Naive B cell (primary cell): ENCODE data around the gene RPL4. TPM values are rescaled to one million over a fixed set of nuclear protein-coding genes. Genes with fewer than 3 reads are reported as not detected.
"Not testable (repeated sequence)": the region's sequence is repeated elsewhere in the genome, so short reads cannot be mapped to it uniquely, and the experiment has no call there.

ENCODE experiments used
- ATAC-seq, 2 donors: fragments of 150-1000 bp; cut with Tn5 transposase; 2 replicates each; pipeline ENCODE4 v1.10.0; 2021; ENCODE audit warnings: low read depth in 2 of 2, mild to moderate bottlenecking in 2 of 2, moderate library complexity in 2 of 2
- DNase-seq: peaks from one replicate; pipeline ENCODE4 v3.0.0; 2022
- H3K27ac Mint-ChIP-seq, 6 donors: one replicate each; pipeline ENCODE4 v1.8.0; 2020 to 2022; ENCODE audit warnings: mild to moderate bottlenecking in 6 of 6, mixed read lengths in 6 of 6, moderate library complexity in 5 of 6, inconsistent platforms in 2 of 6
- H3K27me3 Mint-ChIP-seq, 3 donors: one replicate each; pipeline ENCODE4 v1.8.0; 2021 to 2022; ENCODE audit warnings: mixed read lengths in 3 of 3, mild to moderate bottlenecking in 1 of 3
- H3K36me3 Mint-ChIP-seq, 2 donors: one replicate each; pipeline ENCODE4 v1.8.0; 2020 to 2022; ENCODE audit warnings: mixed read lengths in 2 of 2, inconsistent platforms in 1 of 2, mild to moderate bottlenecking in 1 of 2
- H3K4me1 Mint-ChIP-seq, 3 donors: one replicate each; pipeline ENCODE4 v1.8.0; 2020 to 2022; ENCODE audit warnings: mixed read lengths in 3 of 3, inconsistent platforms in 1 of 3, mild to moderate bottlenecking in 1 of 3, moderate library complexity in 1 of 3
- H3K4me3 Mint-ChIP-seq, 8 donors: one replicate each; pipeline ENCODE4 v1.8.0; 2020 to 2022; ENCODE audit warnings: mild to moderate bottlenecking in 8 of 8, mixed read lengths in 8 of 8, moderate library complexity in 8 of 8, inconsistent platforms in 2 of 8
- H3K9me3 Mint-ChIP-seq, 7 donors: one replicate each; pipeline ENCODE4 v1.8.0; 2020 to 2022; ENCODE audit warnings: mixed read lengths in 7 of 7, mild to moderate bottlenecking in 5 of 7, inconsistent platforms in 2 of 7, moderate library complexity in 1 of 7
- polyA plus RNA-seq, 6 donors: library from polyadenylated mRNA; unstranded; fragments of 300-500 nt; fragmentation: Illumina TruSeq; gene quantifications; one replicate each; pipeline ENCODE4 v1.2.3, GENCODE V29; 2021; ENCODE audit warnings: low read depth in 6 of 6

RPL4 gene
- polyA plus RNA-seq, result 1,000 to 10,000 TPM in 2 of 6 donors, 100 to 1,000 TPM in 4; 642 to 1,068 (median 924) TPM

DNA sequence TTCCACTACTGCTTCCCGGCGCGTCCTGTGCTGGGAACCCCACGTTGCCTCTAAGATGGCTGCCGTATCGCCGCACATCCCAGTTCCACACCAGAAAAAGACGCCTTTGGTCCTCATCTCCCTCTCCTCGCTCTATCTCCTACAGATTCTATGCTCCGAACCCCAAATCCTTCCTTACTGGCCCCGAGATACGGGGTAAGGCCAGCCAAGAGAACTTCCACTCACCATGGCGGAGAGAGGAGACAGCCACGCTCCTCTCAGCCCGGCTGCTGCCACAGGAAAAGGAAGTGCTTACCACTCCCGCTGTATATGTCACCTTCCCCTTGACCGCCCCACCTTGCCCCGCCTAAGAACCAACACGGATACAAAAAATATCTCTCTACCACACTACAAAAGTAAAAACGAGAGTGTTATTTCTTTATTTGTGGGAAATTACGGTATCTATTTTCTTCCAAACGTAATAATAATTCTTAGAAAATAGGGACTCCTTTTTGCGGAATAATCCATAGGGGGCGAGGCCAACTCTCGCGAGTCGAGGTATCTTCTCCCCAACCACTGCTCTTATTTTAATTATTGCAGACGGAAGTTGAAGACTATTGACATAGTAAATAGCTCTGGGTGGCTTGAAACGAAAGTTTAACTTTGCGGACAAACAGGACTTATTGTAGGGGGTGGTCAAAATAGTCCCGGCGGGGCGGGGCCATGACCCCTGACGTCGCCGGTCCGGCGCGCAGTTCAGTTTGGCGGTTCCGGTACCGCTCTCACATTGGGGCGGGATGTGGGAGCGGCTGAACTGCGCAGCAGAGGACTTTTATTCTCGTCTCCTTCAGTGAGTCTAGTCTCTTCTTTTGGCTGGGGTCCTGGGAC is at the start of gene RPL4, which contains the start of gene ZWILCH:
RPL4 (minus strand) TSS at position 293 of the 867 bp plus-strand sequence; CDS start at position 228, 65 bp downstream.
ZWILCH (plus strand) TSS at position 764 of the 867 bp plus-strand sequence; CDS start at position 777, 13 bp downstream.
- Mint-ChIP-seq H3K27ac (peak within 1 kb of the TSS; percentile 91 to 100 (median 100)), H3K36me3 (peaks cover 8 to 22% of the 10 kb centered on the region in 2 donors), H3K9me3 (no peaks in the 10 kb centered on the region), H3K4me3 (peak within 1 kb of the TSS; percentile 84 to 100 (median 99)), H3K4me1 (peaks cover 30 to 45% (median 40%) of the 10 kb centered on the region in 3 donors), H3K27me3 (no peaks in the 10 kb centered on the region)
- DNase-seq (peak; percentile 84), ATAC-seq (peak; percentile 85)

DNA sequence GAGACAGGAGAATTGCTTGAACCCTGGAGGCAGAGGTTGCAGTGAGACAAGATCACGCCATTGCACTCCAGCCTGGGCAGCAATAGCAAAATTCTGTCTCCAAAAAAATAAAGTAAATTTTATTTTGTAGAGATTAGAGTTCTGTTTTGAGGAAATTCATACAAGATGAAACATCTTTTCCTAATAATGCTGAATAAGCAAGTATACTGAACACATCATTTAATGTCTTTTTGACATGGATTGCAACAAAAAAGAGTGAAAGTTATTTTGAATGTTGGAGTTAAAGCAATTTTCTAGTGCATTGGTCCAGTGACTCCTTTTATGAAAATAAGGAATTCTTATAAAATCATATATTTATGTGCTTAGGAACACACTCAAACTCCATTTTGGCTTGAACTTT is 40.6 kb upstream of the RPL4 start:
- Mint-ChIP-seq H3K36me3 (peaks cover 0 to 11% of the 10 kb centered on the region in 2 donors), H3K27ac (no peak overlapping the region), H3K4me1 (no peaks in the 10 kb centered on the region), H3K9me3 (no peaks in the 10 kb centered on the region), H3K4me3 (no peak overlapping the region), H3K27me3 (no peaks in the 10 kb centered on the region)
- no peak for DNase-seq
- ATAC-seq, result no peak

DNA sequence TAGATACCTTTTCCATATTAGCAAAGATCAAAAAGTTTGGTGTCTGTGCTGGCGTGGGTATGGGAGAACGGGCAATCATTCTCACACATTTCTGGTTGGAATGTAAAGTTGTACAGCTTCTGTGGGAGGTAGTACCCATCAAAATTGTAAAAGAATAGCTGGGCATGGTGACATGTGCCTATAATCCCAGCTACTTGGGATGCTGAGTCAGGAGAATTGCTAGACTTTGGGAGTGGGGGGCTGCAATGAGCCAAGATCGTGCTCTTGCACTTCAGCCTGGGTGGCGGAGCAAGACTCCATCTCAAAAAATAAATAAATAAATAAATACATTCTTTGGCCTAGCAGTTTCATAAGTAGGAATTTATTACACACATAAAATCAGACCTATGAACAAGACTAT is 38.2 kb upstream of the RPL4 start:
- no peaks in the 10 kb centered on the region for H3K27me3 Mint-ChIP-seq
- H3K9me3 Mint-ChIP-seq, result no peaks in the 10 kb centered on the region
- DNase-seq, result no peak
- ATAC-seq, result no peak
- no peak overlapping the region for H3K27ac Mint-ChIP-seq
- no peak overlapping the region for H3K4me3 Mint-ChIP-seq
- peaks cover 16 to 19% of the 10 kb centered on the region in 2 donors for H3K36me3 Mint-ChIP-seq
- no peaks in the 10 kb centered on the region for H3K4me1 Mint-ChIP-seq

DNA sequence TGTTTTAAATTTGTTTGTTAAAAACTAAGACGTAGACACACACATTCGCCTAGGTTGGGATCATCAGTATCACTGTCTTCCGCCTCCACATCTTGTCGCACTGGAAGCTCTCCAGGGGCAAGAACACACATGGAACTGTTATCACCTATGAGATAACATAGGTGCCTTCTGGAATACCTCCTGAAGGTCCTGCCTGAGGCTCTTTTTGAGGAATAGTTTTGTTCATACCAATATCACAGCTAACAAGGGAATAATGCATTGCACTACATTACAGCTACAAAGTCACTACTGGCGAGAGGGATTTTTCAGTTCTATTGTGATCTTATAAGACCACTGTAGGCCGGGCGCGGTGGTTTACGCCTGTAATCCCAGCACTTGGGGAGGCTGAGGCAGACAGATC is 30.4 kb upstream of the RPL4 start:
- Mint-ChIP-seq H3K4me1 (no peaks in the 10 kb centered on the region), H3K36me3 (peaks cover 16 to 17% of the 10 kb centered on the region in 2 donors), H3K27ac (no peak overlapping the region), H3K9me3 (no peaks in the 10 kb centered on the region), H3K27me3 (no peaks in the 10 kb centered on the region), H3K4me3 (no peak overlapping the region)
- DNase-seq (no peak), ATAC-seq (no peak)

DNA sequence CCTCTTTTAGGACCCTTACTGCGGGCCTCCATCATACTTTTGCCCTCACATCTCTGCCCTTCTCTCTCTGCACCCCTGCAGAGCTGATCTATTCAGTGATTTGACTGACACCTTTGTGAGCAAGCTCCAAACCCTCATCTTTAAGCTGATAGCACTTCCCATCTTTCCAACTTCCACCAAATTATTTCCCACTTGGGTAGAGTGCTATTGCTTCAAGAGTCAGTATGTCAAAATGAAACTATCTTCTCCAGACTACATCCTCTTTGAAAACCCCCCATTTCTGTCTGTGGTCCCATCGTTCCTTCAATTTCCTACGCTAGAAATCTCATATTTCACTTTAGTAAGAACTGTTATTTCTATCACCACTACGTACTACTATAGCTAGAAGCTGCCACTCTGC is 20.2 kb upstream of the RPL4 start:
- Mint-ChIP-seq H3K9me3 (no peaks in the 10 kb centered on the region), H3K27me3 (no peaks in the 10 kb centered on the region), H3K4me1 (no peaks in the 10 kb centered on the region), H3K27ac (no peak overlapping the region), H3K4me3 (peak overlapping the region in 1 of 8 donors; percentile 5), H3K36me3 (peaks cover 22 to 32% of the 10 kb centered on the region in 2 donors)
- no peak for ATAC-seq
- no peak for DNase-seq

DNA sequence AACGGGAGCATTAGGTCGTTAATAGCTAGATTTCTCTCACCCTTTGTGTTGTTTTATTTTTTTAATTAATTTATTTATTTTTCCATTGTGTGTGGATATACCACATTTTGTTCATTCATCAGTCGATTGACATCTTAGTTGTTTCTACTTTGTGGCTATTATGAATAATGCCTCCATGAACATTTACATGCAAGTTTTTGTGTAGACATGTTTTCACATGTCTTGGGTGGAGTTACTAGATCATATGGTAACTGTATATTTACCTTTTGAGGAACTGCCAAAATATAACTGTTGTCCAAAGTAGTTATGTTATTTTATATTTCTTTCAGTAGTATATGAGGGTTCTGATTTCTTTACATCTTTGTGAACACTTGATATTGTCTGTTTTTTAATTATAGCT is 19.3 kb upstream of the RPL4 start:
- no peak for ATAC-seq
- no peaks in the 10 kb centered on the region for H3K9me3 Mint-ChIP-seq
- H3K27ac Mint-ChIP-seq, result peak overlapping the region in 1 of 6 donors; percentile 66
- DNase-seq, result no peak
- H3K36me3 Mint-ChIP-seq, result peaks cover 16 to 26% of the 10 kb centered on the region in 2 donors
- H3K4me3 Mint-ChIP-seq, result no peak overlapping the region
- no peaks in the 10 kb centered on the region for H3K4me1 Mint-ChIP-seq
- H3K27me3 Mint-ChIP-seq, result no peaks in the 10 kb centered on the region

DNA sequence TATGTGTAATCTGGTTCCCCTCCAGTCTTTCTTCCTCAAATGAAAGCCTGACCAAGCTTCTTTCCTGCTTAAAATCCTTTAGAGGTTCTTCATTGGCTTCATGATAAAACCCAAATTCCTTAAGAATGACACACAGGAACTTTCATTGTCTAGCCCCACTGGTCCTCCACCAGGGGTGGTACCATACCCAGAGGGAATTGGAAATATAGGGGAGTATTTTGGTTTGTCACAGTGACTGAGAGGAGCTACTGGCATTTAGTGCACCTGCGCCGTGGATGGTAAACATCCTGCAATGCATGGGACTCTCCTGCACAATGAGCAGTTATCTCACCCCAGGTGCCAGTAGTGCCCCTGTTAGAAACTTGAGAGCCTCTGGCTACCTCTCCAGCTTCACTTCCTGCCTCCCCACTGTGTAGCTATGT is 11.3 kb upstream of the RPL4 start:
- no peaks in the 10 kb centered on the region for H3K4me1 Mint-ChIP-seq
- no peaks in the 10 kb centered on the region for H3K27me3 Mint-ChIP-seq
- DNase-seq, result no peak
- ATAC-seq, result no peak
- H3K9me3 Mint-ChIP-seq, result no peaks in the 10 kb centered on the region
- no peak overlapping the region for H3K4me3 Mint-ChIP-seq
- H3K27ac Mint-ChIP-seq, result no peak overlapping the region
- peaks cover 7 to 17% of the 10 kb centered on the region in 2 donors for H3K36me3 Mint-ChIP-seq

DNA sequence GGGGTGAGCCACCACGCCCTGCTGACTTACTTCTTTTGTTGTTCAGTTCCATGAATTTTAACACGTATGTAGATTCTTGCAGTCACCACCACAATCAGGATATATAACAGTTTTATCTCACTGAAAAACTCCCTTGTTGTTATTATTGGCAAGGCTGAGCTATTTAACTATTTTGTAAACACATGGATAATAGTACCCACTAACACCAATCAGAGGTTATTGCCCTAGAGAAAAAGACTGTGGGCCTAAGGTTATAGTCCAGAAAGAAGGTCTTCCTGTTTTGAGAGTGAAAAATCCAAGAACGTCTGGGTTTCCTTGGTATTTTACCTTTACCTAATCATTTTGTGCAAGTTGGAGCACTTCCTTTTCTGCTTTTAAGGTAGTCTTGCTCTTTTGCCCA is 9.9 kb upstream of the RPL4 start:
- H3K36me3 Mint-ChIP-seq, result peaks cover 7 to 17% of the 10 kb centered on the region in 2 donors
- H3K4me1 Mint-ChIP-seq, result no peaks in the 10 kb centered on the region
- H3K27me3 Mint-ChIP-seq, result no peaks in the 10 kb centered on the region
- H3K27ac Mint-ChIP-seq, result no peak overlapping the region
- no peak for DNase-seq
- no peak overlapping the region for H3K4me3 Mint-ChIP-seq
- no peak for ATAC-seq
- no peaks in the 10 kb centered on the region for H3K9me3 Mint-ChIP-seq

DNA sequence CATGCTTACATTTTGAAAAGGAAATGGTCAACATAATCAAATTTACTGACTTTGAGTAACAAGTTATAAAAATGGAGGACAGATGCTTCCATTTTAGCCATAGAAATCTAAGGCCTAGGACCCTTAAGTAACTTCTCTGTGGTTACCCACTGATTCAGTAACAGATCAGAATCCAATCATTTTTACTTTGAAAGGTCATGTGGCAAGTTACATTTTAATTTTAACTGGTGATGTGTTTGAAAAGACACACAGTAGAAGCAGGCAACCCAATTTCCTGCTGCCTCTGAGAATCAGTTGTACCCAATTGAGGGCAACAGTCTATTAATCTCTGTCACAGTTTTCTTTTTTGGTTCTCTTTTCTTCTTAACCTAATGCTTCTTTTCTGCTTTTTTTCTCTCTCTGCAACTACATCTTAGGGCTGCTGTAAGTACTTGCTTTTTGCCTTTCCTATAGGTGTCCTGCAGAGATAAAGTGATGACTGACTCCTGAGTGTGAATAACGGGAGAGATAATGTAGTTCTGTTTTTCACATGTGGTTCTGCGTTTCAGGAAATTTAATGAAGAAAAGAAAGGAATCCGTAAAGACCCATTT is 3.7 kb upstream of the RPL4 start:
- ATAC-seq (no peak), DNase-seq (no peak)
- no peaks in the 10 kb centered on the region for H3K27me3 Mint-ChIP-seq
- no peak overlapping the region for H3K27ac Mint-ChIP-seq
- H3K9me3 Mint-ChIP-seq, result no peaks in the 10 kb centered on the region
- peak overlapping the region in 2 of 8 donors; percentile 21 to 80 for H3K4me3 Mint-ChIP-seq
- H3K36me3 Mint-ChIP-seq, result peaks cover 7 to 8% of the 10 kb centered on the region in 2 donors
- peaks cover 20 to 29% (median 25%) of the 10 kb centered on the region in 3 donors for H3K4me1 Mint-ChIP-seq

DNA sequence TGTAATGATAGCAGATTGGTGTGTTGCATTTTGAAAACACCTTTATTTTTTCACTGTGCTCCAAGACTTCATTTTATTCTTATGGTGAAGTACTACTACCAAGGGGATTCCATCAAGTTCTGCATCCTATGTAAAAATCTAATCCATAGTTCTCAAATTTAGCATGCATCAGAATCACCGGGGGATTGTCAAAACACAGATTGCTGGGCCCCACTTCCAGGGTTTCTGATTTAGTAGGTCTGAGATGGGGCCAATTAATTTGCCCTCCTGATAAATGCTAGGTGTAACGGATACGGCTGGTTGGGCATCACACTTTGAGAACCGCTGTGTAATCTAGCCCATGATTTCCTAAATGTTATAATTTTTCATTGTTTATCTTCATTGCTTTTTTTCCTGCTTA is 1.2 kb upstream of the RPL4 start:
- peak overlapping the region; percentile 84 to 100 (median 99) for H3K4me3 Mint-ChIP-seq
- DNase-seq (no peak), ATAC-seq (no peak)
- H3K27ac Mint-ChIP-seq, result peak overlapping the region; percentile 91 to 100 (median 100)
- H3K4me1 Mint-ChIP-seq, result peaks cover 26 to 40% (median 34%) of the 10 kb centered on the region in 3 donors
- H3K27me3 Mint-ChIP-seq, result no peaks in the 10 kb centered on the region
- H3K36me3 Mint-ChIP-seq, result peaks cover 8 to 13% of the 10 kb centered on the region in 2 donors
- H3K9me3 Mint-ChIP-seq, result no peaks in the 10 kb centered on the region

DNA sequence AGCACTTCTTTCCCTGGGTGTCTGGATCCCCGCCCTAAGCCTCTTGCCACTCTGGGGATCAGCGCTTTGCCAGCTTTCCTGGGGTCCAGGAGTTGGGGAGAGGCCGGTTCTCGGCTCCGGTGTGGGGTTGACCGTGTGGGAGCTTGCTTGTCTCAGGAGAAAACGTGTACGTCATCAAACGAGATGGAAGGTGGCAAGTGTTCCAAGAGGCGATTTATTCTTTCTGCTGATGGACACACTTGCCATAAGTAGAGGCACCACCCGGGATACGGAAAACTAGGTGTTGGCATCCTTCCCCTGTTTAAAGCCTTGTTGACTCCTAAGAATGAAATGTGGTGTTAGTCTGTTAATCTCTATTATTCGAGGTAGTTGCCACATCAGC is 766 bp upstream of the RPL4 start:
- H3K27me3 Mint-ChIP-seq, result no peaks in the 10 kb centered on the region
- H3K4me1 Mint-ChIP-seq, result peaks cover 26 to 42% (median 35%) of the 10 kb centered on the region in 3 donors
- H3K27ac Mint-ChIP-seq, result peak overlapping the region; percentile 91 to 100 (median 100)
- ATAC-seq (peak; percentile 4 to 6), DNase-seq (no peak)
- peak overlapping the region; percentile 84 to 100 (median 99) for H3K4me3 Mint-ChIP-seq
- no peaks in the 10 kb centered on the region for H3K9me3 Mint-ChIP-seq
- peaks cover 8 to 15% of the 10 kb centered on the region in 2 donors for H3K36me3 Mint-ChIP-seq

DNA sequence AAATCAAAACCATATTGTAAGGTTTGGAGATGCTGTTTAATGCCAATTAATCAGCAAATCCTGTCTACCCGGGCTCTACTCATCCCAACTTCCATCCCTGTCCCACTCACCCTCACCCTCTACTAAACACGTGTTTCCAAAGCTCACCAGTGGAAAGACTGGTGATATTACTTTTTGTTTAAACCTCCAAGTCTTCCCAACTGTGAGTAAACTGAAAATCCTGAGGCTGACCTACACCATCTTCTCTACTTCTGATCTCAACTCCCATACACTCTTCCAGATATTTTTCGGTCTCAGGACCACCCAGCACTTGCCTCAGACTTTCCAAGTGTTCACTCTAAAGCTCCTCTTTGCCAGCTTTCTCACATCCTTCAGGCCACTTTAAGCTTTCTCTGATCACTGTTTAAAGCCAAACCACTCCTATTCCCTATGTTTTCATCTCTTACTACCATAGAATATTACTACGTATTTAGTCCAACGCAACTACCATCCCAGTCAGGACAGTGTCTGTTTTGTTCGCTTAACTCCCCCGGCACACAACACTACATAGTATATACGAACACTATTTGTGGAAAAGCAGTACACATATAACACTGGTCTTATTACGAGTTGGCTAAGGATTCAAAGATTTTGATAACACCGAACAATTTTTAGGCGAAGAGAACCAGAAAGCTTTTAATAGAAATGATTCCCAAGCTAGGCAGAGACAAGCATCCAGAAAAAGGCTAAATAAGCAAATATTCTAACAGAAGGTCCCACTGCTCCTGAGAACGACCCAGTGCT is 684 bp downstream of the RPL4 start:
- Mint-ChIP-seq H3K9me3 (no peaks in the 10 kb centered on the region), H3K4me3 (peak overlapping the region; percentile 84 to 100 (median 99)), H3K27me3 (no peaks in the 10 kb centered on the region), H3K36me3 (peaks cover 8 to 22% of the 10 kb centered on the region in 2 donors), H3K27ac (peak overlapping the region; percentile 91 to 100 (median 100)), H3K4me1 (peaks cover 30 to 45% (median 40%) of the 10 kb centered on the region in 3 donors)
- no peak for DNase-seq
- ATAC-seq, result no peak

DNA sequence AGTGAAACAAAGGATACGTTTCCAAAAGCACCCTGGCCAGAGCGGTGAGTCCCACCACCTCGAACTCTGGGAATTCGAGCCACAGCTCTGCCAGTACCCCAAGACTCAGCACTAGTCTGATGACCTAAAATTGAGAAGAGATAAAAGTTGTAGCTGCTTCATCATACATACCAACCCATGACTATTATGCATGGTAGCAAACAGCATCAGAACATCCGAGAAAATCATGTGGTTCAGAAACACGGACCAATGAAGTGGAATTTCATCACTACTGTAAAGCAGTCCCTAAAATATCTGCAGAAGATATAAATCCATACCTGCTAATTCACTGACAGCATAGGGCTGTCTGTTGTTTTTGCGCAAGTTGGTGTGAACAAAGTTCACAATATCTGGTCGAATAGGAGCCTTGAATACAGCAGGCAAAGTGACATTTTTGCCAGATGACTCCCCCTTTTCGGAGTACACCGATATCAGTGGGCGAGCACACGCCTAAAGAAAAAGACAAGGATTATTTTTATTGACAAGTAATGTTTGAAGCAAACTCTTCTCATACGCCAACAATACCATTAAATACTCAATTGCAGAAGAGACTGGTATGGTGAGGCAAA is 1.5 kb downstream of the RPL4 start:
- H3K27me3 Mint-ChIP-seq, H3K9me3 Mint-ChIP-seq, DNase-seq, ATAC-seq: not testable (repeated sequence)
- H3K36me3 Mint-ChIP-seq, result peaks cover 8 to 22% of the 10 kb centered on the region in 2 donors
- peak overlapping the region; percentile 84 to 100 (median 99) for H3K4me3 Mint-ChIP-seq
- H3K27ac Mint-ChIP-seq, result peak overlapping the region in 4 of 6 donors; percentile 83 to 100 (median 93)
- peaks cover 31 to 46% (median 40%) of the 10 kb centered on the region in 3 donors for H3K4me1 Mint-ChIP-seq
